HCT116 (cell line): ENCODE measurements around the gene SPNS1. TPM values are rescaled to one million over a fixed set of nuclear protein-coding genes. Genes with fewer than 3 reads are reported as not detected.

ENCODE experiments used
- ATAC-seq: fragments of 200-7000 bp; cut with Tn5 transposase; 2 replicates; pipeline ENCODE4 v1.9.1; 2020; ENCODE audit warnings: mild to moderate bottlenecking, moderate library complexity
- BruUV-seq: library from RNA; stranded (reverse); fragments of 400-500 nt; replicated peaks from 2 replicates; lab custom pipeline; 2021; lab: Mats Ljungman, UMichigan
- CTCF ChIA-PET: fragments of 300-600 bp; sonication (Branson Sonifier 250); formaldehyde crosslinking; loops from one replicate; lab custom pipeline; 2021; ENCODE audit warnings: antibody characterized with exemption; lab: Charles Lee
- POLR2A ChIA-PET: fragments of 300-600, 350-600 bp; sonication (Branson Sonifier 250); formaldehyde crosslinking; loops from one replicate; lab custom pipeline; 2021; ENCODE audit warnings: antibody characterized with exemption; lab: Charles Lee
- RAD21 ChIA-PET, 2 experiments: fragments of 300-600 bp; sonication (Branson Sonifier 250); formaldehyde crosslinking; loops; one replicate each; lab custom pipeline; 2023; ENCODE audit warnings: low total read pairs in 2 of 2; ENCODE audit not compliant: uncharacterized antibody in 2 of 2, unreplicated experiment in 2 of 2, low non-redundant PET in 1 of 2; lab: Charles Lee
- DNase-seq: peaks from one replicate; pipeline ENCODE4 v3.0.0-alpha.2; 2010; ENCODE audit warnings: low read depth, low spot score
- H2AFZ ChIP-seq: fragments of 200-600 bp; shearing (Covaris generic), sonication (generic); 2 replicates; pipeline ENCODE4 v1.6.1; 2017; ENCODE audit warnings: low read depth, mixed run types, mixed read lengths, antibody characterized with exemption, low read length; ENCODE audit not compliant: poor library complexity, severe bottlenecking
- H3K27ac ChIP-seq: 2 replicates; pipeline ENCODE4 v1.5.1; 2012; ENCODE audit warnings: low read depth, low read length
- H3K27me3 ChIP-seq: fragments of 200-600 bp; sonication (generic); 2 replicates; pipeline ENCODE4 v1.6.1; 2016; ENCODE audit warnings: mixed run types, low read length, mixed read lengths; ENCODE audit not compliant: insufficient read depth
- H3K36me3 ChIP-seq, 2 experiments: fragments of 200-500 bp in 1 of 2; fragments of 200-600 bp in 1 of 2; sonication (Bioruptor generic) in 1 of 2; sonication (generic) in 1 of 2; 2 replicates each; pipeline versions ENCODE4 v1.5.1 to v1.6.1; 2014 to 2016; ENCODE audit warnings: low read length in 2 of 2, inconsistent platforms in 1 of 2, mixed read lengths in 1 of 2, mixed run types in 1 of 2; ENCODE audit not compliant: insufficient read depth in 2 of 2, control insufficient read depth in 1 of 2
- H3K4me1 ChIP-seq, 2 experiments: fragments of 200-600 bp in 1 of 2; sonication (generic) in 1 of 2; 2 replicates each; pipeline versions ENCODE4 v1.5.1 to v1.6.1; 2012 to 2017; ENCODE audit warnings: low read length in 2 of 2, inconsistent platforms in 1 of 2, mild to moderate bottlenecking in 1 of 2, mixed read lengths in 1 of 2, mixed run types in 1 of 2, moderate library complexity in 1 of 2; ENCODE audit not compliant: insufficient read depth in 2 of 2, control insufficient read depth in 1 of 2
- H3K4me2 ChIP-seq: fragments of 200-600 bp; sonication (generic); 2 replicates; pipeline ENCODE4 v1.6.1; 2017; ENCODE audit warnings: mixed run types, low read length, mixed read lengths
- H3K4me3 ChIP-seq, 2 experiments: fragments of 200-600 bp in 1 of 2; sonication (generic) in 1 of 2; replicated peaks in 1 of 2; 2 replicates each; pipeline ENCODE4 v1.5.1; 2011 to 2016; ENCODE audit warnings: low read length in 2 of 2, control low read depth in 1 of 2, low read depth in 1 of 2, mild to moderate bottlenecking in 1 of 2, mixed read lengths in 1 of 2, mixed run types in 1 of 2
- H3K79me2 ChIP-seq: fragments of 200-600 bp; sonication (generic); 2 replicates; pipeline ENCODE4 v1.6.1; 2017; ENCODE audit warnings: mild to moderate bottlenecking, mixed run types, low read length, moderate library complexity, mixed read lengths; ENCODE audit not compliant: insufficient read depth
- H3K9ac ChIP-seq: fragments of 200-600 bp; sonication (generic); 2 replicates; pipeline ENCODE4 v1.6.1; 2016; ENCODE audit warnings: low read length, mixed read lengths
- H3K9me2 ChIP-seq: fragments of 200-600 bp; sonication (generic), shearing (Covaris generic); 2 replicates; pipeline ENCODE4 v1.6.1; 2017; ENCODE audit warnings: mixed run types, mild to moderate bottlenecking, moderate library complexity; ENCODE audit not compliant: insufficient read depth
- H3K9me3 ChIP-seq, 2 experiments: fragments of 200-500 bp in 1 of 2; fragments of 200-600 bp in 1 of 2; sonication (Bioruptor generic) in 1 of 2; sonication (generic) in 1 of 2; 2 replicates each; pipeline ENCODE4 v1.6.1; 2014 to 2017; ENCODE audit warnings: low read length in 2 of 2, mixed read lengths in 2 of 2, inconsistent platforms in 1 of 2, low read depth in 1 of 2, mild to moderate bottlenecking in 1 of 2, mixed run types in 1 of 2, moderate library complexity in 1 of 2; ENCODE audit not compliant: control insufficient read depth in 1 of 2, insufficient read depth in 1 of 2
- H4K20me1 ChIP-seq: fragments of 200-600 bp; sonication (generic), shearing (Covaris generic); 2 replicates; pipeline ENCODE4 v1.6.1; 2017; ENCODE audit warnings: mixed run types, mild to moderate bottlenecking, moderate library complexity; ENCODE audit not compliant: insufficient read depth
- ATF3 ChIP-seq: IDR thresholded peaks from 2 replicates; pipeline ENCODE4 v1.6.1; 2012
- CBX3 ChIP-seq: IDR thresholded peaks from 2 replicates; pipeline ENCODE4 v1.6.1; 2012; ENCODE audit warnings: low read depth
- CEBPB ChIP-seq: IDR thresholded peaks from 2 replicates; pipeline ENCODE4 v1.6.1; 2012; ENCODE audit warnings: low read depth
- EGR1 ChIP-seq: IDR thresholded peaks from 2 replicates; pipeline ENCODE4 v1.6.1; 2012; ENCODE audit warnings: low read depth
- EZH2 ChIP-seq: fragments of 200-600 bp; sonication (generic); IDR thresholded peaks from 2 replicates; pipeline ENCODE4 v1.6.1; 2017; ENCODE audit warnings: antibody characterized with exemption, mixed run types
- FOSL1 ChIP-seq: IDR thresholded peaks from 2 replicates; pipeline ENCODE4 v1.6.1; 2012; ENCODE audit warnings: low read depth
- ZBTB33 ChIP-seq: IDR thresholded peaks from 2 replicates; pipeline ENCODE4 v1.6.1; 2011; ENCODE audit warnings: mild to moderate bottlenecking, low read length, moderate library complexity; ENCODE audit not compliant: insufficient replicate concordance; ENCODE audit errors: extremely low read depth
- ZNF274 ChIP-seq: fragments of 200-500 bp; sonication (Bioruptor generic); IDR thresholded peaks from 2 replicates; pipeline ENCODE4 v1.6.1; 2014; ENCODE audit warnings: mild to moderate bottlenecking, low read depth, low read length, inconsistent platforms
- intact Hi-C: fragments of 100-400 bp; cut with micrococcal nuclease; formaldehyde crosslinking; loops from 2 replicates; pipeline ENCODE4 v1.10.0; 2022
- total RNA-seq: library from RNA; stranded (reverse); gene quantifications from one replicate; pipeline ENCODE4 v1.2.1, GENCODE V29; 2021; ENCODE audit not compliant: unreplicated experiment
- TF ChIP-seq, protein P1 (sequence below), 3 experiments: fragments of 200-600 bp in 1 of 3; sonication (generic) in 1 of 3; IDR thresholded peaks in 2 of 3; conservative IDR thresholded peaks in 1 of 3; 2 replicates each; pipeline ENCODE4 v1.5.1; 2012 to 2017; ENCODE audit warnings: low read depth in 2 of 3, low read length in 2 of 3, antibody characterized with exemption in 1 of 3, borderline replicate concordance in 1 of 3, control low read depth in 1 of 3, mild to moderate bottlenecking in 1 of 3, mixed read lengths in 1 of 3, mixed run types in 1 of 3, moderate library complexity in 1 of 3; ENCODE audit not compliant: insufficient read depth in 1 of 3

The SPNS1 gene
- total RNA-seq, 1 experiment from 2014 or later, result 32.3 TPM

GRCh38 chr16:28985211-28986041 lies 10.8 kb downstream of the SPNS1 start (continued):
- no peak for TF ChIP-seq ZBTB33
- TF ChIP-seq CEBPB, result no peak
- no peak for TF ChIP-seq EGR1
- no peak for TF ChIP-seq FOSL1
- TF ChIP-seq CBX3, result no peak
- no peak for TF ChIP-seq EZH2
- TF ChIP-seq ATF3, result no peak
- TF ChIP-seq, all 23 proteins: peak for 0

- RAD21 ChIA-PET, result no interaction called here
- peaks cover 0 to 13% of the 10 kb centered on the region in 2 experiments; a peak in 2 of 4 replicates for H3K36me3 ChIP-seq
- H3K9ac ChIP-seq, result no peak overlapping the region
- POLR2A ChIA-PET, result no interaction called here
- no peak overlapping the region for H3K4me2 ChIP-seq
- no peak overlapping the region for H2AFZ ChIP-seq
- CTCF ChIA-PET, result no interaction called here
- H3K27me3 ChIP-seq, result no peaks in the 10 kb centered on the region
- no peaks in the 10 kb centered on the region for H3K79me2 ChIP-seq
- H4K20me1 ChIP-seq, result no peaks in the 10 kb centered on the region
- TF ChIP-seq, protein P1, sequence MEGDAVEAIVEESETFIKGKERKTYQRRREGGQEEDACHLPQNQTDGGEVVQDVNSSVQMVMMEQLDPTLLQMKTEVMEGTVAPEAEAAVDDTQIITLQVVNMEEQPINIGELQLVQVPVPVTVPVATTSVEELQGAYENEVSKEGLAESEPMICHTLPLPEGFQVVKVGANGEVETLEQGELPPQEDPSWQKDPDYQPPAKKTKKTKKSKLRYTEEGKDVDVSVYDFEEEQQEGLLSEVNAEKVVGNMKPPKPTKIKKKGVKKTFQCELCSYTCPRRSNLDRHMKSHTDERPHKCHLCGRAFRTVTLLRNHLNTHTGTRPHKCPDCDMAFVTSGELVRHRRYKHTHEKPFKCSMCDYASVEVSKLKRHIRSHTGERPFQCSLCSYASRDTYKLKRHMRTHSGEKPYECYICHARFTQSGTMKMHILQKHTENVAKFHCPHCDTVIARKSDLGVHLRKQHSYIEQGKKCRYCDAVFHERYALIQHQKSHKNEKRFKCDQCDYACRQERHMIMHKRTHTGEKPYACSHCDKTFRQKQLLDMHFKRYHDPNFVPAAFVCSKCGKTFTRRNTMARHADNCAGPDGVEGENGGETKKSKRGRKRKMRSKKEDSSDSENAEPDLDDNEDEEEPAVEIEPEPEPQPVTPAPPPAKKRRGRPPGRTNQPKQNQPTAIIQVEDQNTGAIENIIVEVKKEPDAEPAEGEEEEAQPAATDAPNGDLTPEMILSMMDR (IDR thresholded peaks at IDR 0.05 in 2 of 3, conservative IDR thresholded peaks at IDR 0.05 in 1 of 3; ENCODE audit: borderline replicate concordance in 1 of 3, insufficient read depth in 1 of 3, low read depth in 2 of 3, low read length in 2 of 3), result no peak
- TF ChIP-seq ZNF274, result no peak
- no peak for TF ChIP-seq CEBPB
- TF ChIP-seq ZBTB33, result no peak
- no peak overlapping the region for H3K27ac ChIP-seq
- no peak for ATAC-seq
- H3K9me2 ChIP-seq, result no peaks in the 10 kb centered on the region
- H3K9me3 ChIP-seq, result no peaks in the 10 kb centered on the region; a peak in 1 of 4 replicates
- no peaks in the 10 kb centered on the region for H3K4me1 ChIP-seq
- intact Hi-C loops, result no loop called here
- no TSS peak for BruUV-seq
- no peak overlapping the region for H3K4me3 ChIP-seq
- no peak for DNase-seq
Measured at GRCh38 chr16:28986046-28986445, 11.5 kb downstream of the SPNS1 start.
